HEK293T (cell line): ENCODE measurements around the gene PIBF1.

Source experiments
- CTCF ChIA-PET: fragments of 350-600 bp; formaldehyde crosslinking; extraction: SDS; loops from one replicate; lab custom pipeline; 2021; ENCODE audit warnings: antibody characterized with exemption, inconsistent platforms; lab: Yijun Ruan, JAX
- POLR2A ChIA-PET: fragments of 350-600 bp; formaldehyde crosslinking; extraction: SDS; loops from one replicate; lab custom pipeline; 2020; ENCODE audit warnings: antibody characterized with exemption, inconsistent platforms; lab: Yijun Ruan, JAX
- DNase-seq: peaks from one replicate; pipeline ENCODE4 v3.0.0; 2012; ENCODE audit warnings: mixed read lengths; ENCODE audit errors: extremely low spot score
- ARNT ChIP-seq: fragments of 450-650 bp; IDR thresholded peaks from 2 replicates; pipeline ENCODE4 v1.6.1; 2017; ENCODE audit warnings: mild to moderate bottlenecking
- BHLHE40 ChIP-seq: fragments of 450-650 bp; IDR thresholded peaks from 2 replicates; pipeline ENCODE4 v1.6.1; 2016; ENCODE audit warnings: mild to moderate bottlenecking, moderate library complexity, borderline replicate concordance
- CTBP1 ChIP-seq: fragments of 450-650 bp; IDR thresholded peaks from 2 replicates; pipeline ENCODE4 v1.6.1; 2016; ENCODE audit warnings: borderline replicate concordance
- ELF4 ChIP-seq: fragments of 450-650 bp; IDR thresholded peaks from 2 replicates; pipeline ENCODE4 v1.6.1; 2017; ENCODE audit warnings: antibody characterized with exemption
- FOXA1 ChIP-seq: fragments of 450-650 bp; IDR thresholded peaks from 2 replicates; pipeline ENCODE4 v1.6.1; 2016; ENCODE audit warnings: mild to moderate bottlenecking
- FOXK2 ChIP-seq: fragments of 450-650 bp; IDR thresholded peaks from 2 replicates; pipeline ENCODE4 v1.6.1; 2016; ENCODE audit warnings: mild to moderate bottlenecking
- FOXM1 ChIP-seq: fragments of 450-650 bp; IDR thresholded peaks from 2 replicates; pipeline ENCODE4 v1.6.1; 2017; ENCODE audit warnings: mild to moderate bottlenecking, borderline replicate concordance
- HDGF ChIP-seq: fragments of 450-650 bp; IDR thresholded peaks from 2 replicates; pipeline ENCODE4 v1.6.1; 2017; ENCODE audit warnings: antibody characterized with exemption, borderline replicate concordance
- L3MBTL2 ChIP-seq: fragments of 450-650 bp; conservative IDR thresholded peaks from 2 replicates; pipeline ENCODE4 v1.6.1; 2016; ENCODE audit warnings: mild to moderate bottlenecking
- LEF1 ChIP-seq: fragments of 450-650 bp; IDR thresholded peaks from 2 replicates; pipeline ENCODE4 v1.6.1; 2017; ENCODE audit warnings: mild to moderate bottlenecking, borderline replicate concordance
- NFRKB ChIP-seq: fragments of 450-650 bp; IDR thresholded peaks from 2 replicates; pipeline ENCODE4 v1.6.1; 2016; ENCODE audit warnings: mild to moderate bottlenecking, moderate library complexity
- PKNOX1 ChIP-seq: fragments of 450-650 bp; IDR thresholded peaks from 2 replicates; pipeline ENCODE4 v1.6.1; 2016
- SP1 ChIP-seq: fragments of 450-650 bp; IDR thresholded peaks from 2 replicates; pipeline ENCODE4 v1.6.1; 2017
- SUZ12 ChIP-seq: fragments of 450-650 bp; IDR thresholded peaks from 2 replicates; pipeline ENCODE4 v1.6.1; 2016; ENCODE audit warnings: mild to moderate bottlenecking
- TARDBP ChIP-seq: fragments of 450-650 bp; IDR thresholded peaks from 2 replicates; pipeline ENCODE4 v1.6.1; 2016
- ZNF384 ChIP-seq: fragments of 450-650 bp; IDR thresholded peaks from 2 replicates; pipeline ENCODE4 v1.6.1; 2016

Gene PIBF1

GRCh38 chr13:73057284-73058063 is 275.5 kb downstream of the PIBF1 start:
- CTCF ChIA-PET: interaction anchor here (0.6 to 0.9 kb wide), 2 partner anchors 73 to 329 kb away, joined by 3 read pairs; no protein-coding TSS in a partner anchor
- DNase-seq: no peak
- TF ChIP-seq HDGF (no peak), PKNOX1 (peak; percentile 41; the same call in 1 of the 2 replicates)
- POLR2A ChIA-PET: interaction anchor here (1.3 kb wide), 1 partner anchor 52 kb away, joined by 4 read pairs; no protein-coding TSS in a partner anchor

- TF ChIP-seq L3MBTL2 (no peak), TARDBP (no peak), BHLHE40 (no peak), ARNT (no peak), FOXA1 (no peak), HDGF (no peak), ELF4 (no peak), PKNOX1 (no peak), FOXK2 (no peak), SUZ12 (no peak), NFRKB (no peak)
- ChIA-PET CTCF (interaction anchor here (0.6 to 1.4 kb wide), 3 partner anchors 18 to 329 kb away, joined by 3 read pairs; no protein-coding TSS in a partner anchor), POLR2A (interaction anchor here (1.0 to 1.3 kb wide), 4 partner anchors 15 to 649 kb away, joined by 3 to 4 read pairs (median 4); no protein-coding TSS in a partner anchor)
- DNase-seq: no peak
Measured at GRCh38 chr13:73058064-73058313, 276.1 kb downstream of the PIBF1 start.

- CTCF ChIA-PET: interaction anchor here (0.9 to 1.4 kb wide), 2 partner anchors 19 to 329 kb away, joined by 3 read pairs; no protein-coding TSS in a partner anchor
- TF ChIP-seq SUZ12 (no peak), SP1 (no peak), NFRKB (no peak), ARNT (no peak), BHLHE40 (no peak), L3MBTL2 (no peak), LEF1 (no peak)
- POLR2A ChIA-PET: interaction anchor here (1.0 to 1.8 kb wide), 6 partner anchors 14 to 649 kb away, joined by 3 to 6 read pairs (median 4); no protein-coding TSS in a partner anchor
- DNase-seq: no peak
Measured at GRCh38 chr13:73058432-73058735, 276.5 kb downstream of the PIBF1 start.

- DNase-seq: peak; percentile 100
- POLR2A ChIA-PET: interaction anchor here (0.9 to 1.8 kb wide), 7 partner anchors 14 to 648 kb away, joined by 3 to 6 read pairs (median 4); no protein-coding TSS in a partner anchor
- TF ChIP-seq PKNOX1 (peak; percentile 100), FOXK2 (peak; percentile 49; the same call in 1 of the 2 replicates), CTBP1 (peak; percentile 50; the same call in 1 of the 2 replicates), ELF4 (no peak), L3MBTL2 (peak; percentile 96), SP1 (peak; percentile 52; the same call in 1 of the 2 replicates)
- CTCF ChIA-PET: interaction anchor here (0.6 to 1.4 kb wide), 5 partner anchors 11 to 552 kb away, joined by 3 read pairs; no protein-coding TSS in a partner anchor
Measured at GRCh38 chr13:73058736-73059459, 277.0 kb downstream of the PIBF1 start, which contains the start of gene KLF5. TSS of gene KLF5 (plus strand) at chr13:73059005. CDS start at chr13:73059328, 323 bp downstream.

GRCh38 chr13:73059460-73060250 is 277.7 kb downstream of the PIBF1 start:
- ChIA-PET CTCF (interaction anchor here (0.6 to 1.4 kb wide), 7 partner anchors 10 to 356 kb away, joined by 3 to 5 read pairs (median 3); no protein-coding TSS in a partner anchor), POLR2A (interaction anchor here (0.9 to 1.8 kb wide), 4 partner anchors 12 to 220 kb away, joined by 3 to 6 read pairs (median 4); no protein-coding TSS in a partner anchor)
- peak; percentile 81 for DNase-seq
- TF ChIP-seq LEF1 (peak; percentile 59; the same call in 1 of the 2 replicates), NFRKB (no peak), FOXM1 (peak; percentile 81; the same call in 1 of the 2 replicates), SP1 (no peak), ZNF384 (peak; percentile 51; the same call in 1 of the 2 replicates), ARNT (peak; percentile 79)
